Right lobe of liver (tissue), 6 donors: ENCODE results near the gene ZXDC. TPM values are rescaled to one million over a fixed set of nuclear protein-coding genes. Genes with fewer than 3 reads are reported as not detected.

Source experiments
- ATAC-seq, 4 donors: fragments of 200-7000 bp; cut with Tn5 transposase; one replicate each; pipeline ENCODE4 v1.9.1; 2020; ENCODE audit warnings: mild to moderate bottlenecking in 4 of 4, moderate library complexity in 4 of 4
- DNase-seq, 3 donors: peaks; one replicate each; pipeline ENCODE4 v3.0.0-alpha.2; 2020
- H3K27ac ChIP-seq, 3 donors: fragments of 200-600 bp; one replicate each; pipeline ENCODE4 v1.8.0; 2022
- H3K27me3 ChIP-seq, 2 donors: fragments of 200-600 bp; one replicate each; pipeline ENCODE4 v1.8.0; 2022
- H3K36me3 ChIP-seq, 4 donors: fragments of 200-600 bp; sonication (generic) in 1 of 4; one replicate each; pipeline versions ENCODE4 v1.5.1 to v1.8.0; 2017 to 2022; ENCODE audit warnings: control low read depth in 1 of 4
- H3K4me1 ChIP-seq, 4 donors: fragments of 200-600 bp; sonication (generic) in 1 of 4; one replicate each; pipeline versions ENCODE4 v1.5.1 to v1.8.0; 2017 to 2022; ENCODE audit warnings: control low read depth in 1 of 4
- H3K4me3 ChIP-seq, 3 donors: fragments of 200-600 bp; one replicate each; pipeline ENCODE4 v1.8.0; 2022
- H3K9me3 ChIP-seq, 4 donors: fragments of 200-600 bp; sonication (generic) in 1 of 4; one replicate each; pipeline versions ENCODE4 v1.5.1 to v1.8.0; 2017 to 2022; ENCODE audit warnings: control low read depth in 1 of 4
- CTCF ChIP-seq, 4 donors: fragments of 200-600 bp in 3 of 4; fragments of 450-650 bp in 1 of 4; IDR thresholded peaks; one replicate each; pipeline versions ENCODE4 v1.5.1 to v1.8.0; 2016 to 2022; ENCODE audit warnings: antibody characterized with exemption in 4 of 4, mild to moderate bottlenecking in 2 of 4
- POLR2A ChIP-seq: fragments of 450-650 bp; IDR thresholded peaks from one replicate; pipeline ENCODE4 v1.6.1; 2017; ENCODE audit warnings: antibody characterized with exemption, mild to moderate bottlenecking
- WGBS: methylation state at CpG from one replicate; pipeline ENCODE4 v1.1.6; 2018; ENCODE audit warnings: low coverage, low lambda C conversion rate; ENCODE audit not compliant: insufficient coverage; ENCODE audit errors: missing lambda C conversion rate; 5-methylcytosine and 5-hydroxymethylcytosine counted together
- intact Hi-C, 2 donors: fragments of 100-400 bp; cut with DNase I; formaldehyde crosslinking; loops; one replicate each; pipeline versions ENCODE4 v1.11.2 to v1.14.1; 2022
- total RNA-seq, 6 experiments: library from RNA; depleted of rRNA in 2 of 6; stranded (reverse); fragments of >200 nt in 2 of 6; fragmentation: NEBNext Ultra II Directional in 3 of 6; extraction: Animal tissue kit (Norgen Biotek cat#: 25700) in 3 of 6; gene quantifications; one replicate each; pipeline versions ENCODE4 v1.1.0 to v1.2.4, GENCODE V29; 2016 to 2023
- donor health status: DM: no; HTN: yes; CAD: no.
- donor health status: DM: no; HTN: no; CAD: no.
- donor health status: DM: no; HTN: no; CAD: no.
- donor health status: DM: no; HTN: yes; CAD: no.
- donor health status: DM: no; HTN: yes; CAD: no.

ZXDC gene
- total RNA-seq, 6 experiments from 2014 or later: 16.4 to 30.2 (median 24.0) TPM

- intact Hi-C loops: no loop called here
- peaks cover 0 to 24% (median 9%) of the 10 kb centered on the region in 4 donors for H3K36me3 ChIP-seq
- DNase-seq (peak; percentile 55 to 91 (median 82)), ATAC-seq (peak; percentile 91 to 96 (median 92))
- TF ChIP-seq CTCF (IDR thresholded peaks at IDR 0.05) (no peak), POLR2A (no peak)
- 31% methylated on average over 5 of the region's 6 CpGs for WGBS
- peak overlapping the region in 2 of 3 donors; percentile 5 to 49 for H3K27ac ChIP-seq
- H3K4me3 ChIP-seq: no peak overlapping the region
- H3K4me1 ChIP-seq: peaks cover 0 to 16% (median 0%) of the 10 kb centered on the region in 4 donors
- no peaks in the 10 kb centered on the region for H3K9me3 ChIP-seq
- no peaks in the 10 kb centered on the region for H3K27me3 ChIP-seq
Observed at GRCh38 chr3:126434264-126434590, 41.5 kb downstream of the ZXDC start.

- no peak overlapping the region for H3K4me3 ChIP-seq
- peaks cover 0 to 16% (median 0%) of the 10 kb centered on the region in 4 donors for H3K4me1 ChIP-seq
- WGBS: 73% methylated on average over 2 of the region's 13 CpGs
- TF ChIP-seq POLR2A: no peak
- TF ChIP-seq CTCF (IDR thresholded peaks at IDR 0.05): no peak
- peak overlapping the region in 1 of 3 donors; percentile 33 for H3K27ac ChIP-seq
- no peaks in the 10 kb centered on the region for H3K9me3 ChIP-seq
- peak in 1 of 3 donors; percentile 44 for DNase-seq
- ATAC-seq: peak in 3 of 4 donors; percentile 5 to 24 (median 8)
- no peaks in the 10 kb centered on the region for H3K27me3 ChIP-seq
- intact Hi-C loops: no loop called here
- H3K36me3 ChIP-seq: peaks cover 0 to 21% (median 9%) of the 10 kb centered on the region in 4 donors
Observed at GRCh38 chr3:126433496-126434263, 42.0 kb downstream of the ZXDC start.

- H3K27ac ChIP-seq: no peak overlapping the region
- no peak for TF ChIP-seq CTCF (IDR thresholded peaks at IDR 0.05)
- TF ChIP-seq POLR2A: no peak
- H3K9me3 ChIP-seq: no peaks in the 10 kb centered on the region
- H3K27me3 ChIP-seq: no peaks in the 10 kb centered on the region
- DNase-seq (no peak), ATAC-seq (no peak)
- 100% methylated on average over 2 of the region's 6 CpGs for WGBS
- H3K4me1 ChIP-seq: peaks cover 0 to 16% (median 0%) of the 10 kb centered on the region in 4 donors
- no peak overlapping the region for H3K4me3 ChIP-seq
- H3K36me3 ChIP-seq: peaks cover 0 to 15% (median 7%) of the 10 kb centered on the region in 4 donors
- intact Hi-C loops: no loop called here
Observed at GRCh38 chr3:126433105-126433430, 42.6 kb downstream of the ZXDC start.

- Histone ChIP-seq H3K9me3 (no peaks in the 10 kb centered on the region), H3K4me1 (peaks cover 0 to 16% (median 0%) of the 10 kb centered on the region in 4 donors), H3K27ac (no peak overlapping the region), H3K36me3 (peaks cover 0 to 11% (median 5%) of the 10 kb centered on the region in 4 donors), H3K4me3 (no peak overlapping the region), H3K27me3 (no peaks in the 10 kb centered on the region)
- ATAC-seq (no peak), DNase-seq (no peak)
- WGBS: 83% methylated on average over 2 of the region's 4 CpGs
- TF ChIP-seq CTCF (IDR thresholded peaks at IDR 0.05) (no peak), POLR2A (no peak)
- intact Hi-C loops: no loop called here
Observed at GRCh38 chr3:126432361-126433104, 43.2 kb downstream of the ZXDC start.
